H1 (cell line): ENCODE results near the gene GRM7. TPM values are rescaled to one million over a fixed set of nuclear protein-coding genes. Genes with fewer than 3 reads are reported as not detected.

Source experiments
- CTCF ChIA-PET: fragments of 300-600 bp; sonication (Branson Sonifier 250); formaldehyde crosslinking; loops from one replicate; lab custom pipeline; 2021; ENCODE audit not compliant: partially characterized antibody; lab: Charles Lee
- POLR2A ChIA-PET: fragments of 300-600 bp; sonication (Branson Sonifier 250); formaldehyde crosslinking; loops from one replicate; lab custom pipeline; 2021; ENCODE audit warnings: inconsistent platforms; ENCODE audit not compliant: partially characterized antibody; lab: Charles Lee
- DNase-seq, 2 experiments: peaks; one replicate each; pipeline versions ENCODE4 v3.0.0 to v3.0.0-alpha.2; 2010 to 2022; ENCODE audit warnings: low spot score in 2 of 2, low read depth in 1 of 2, mixed read lengths in 1 of 2
- FAIRE-seq: peaks from 2 replicates; lab custom pipeline; 2011; peaks lifted over from hg19 to GRCh38; lab: Jason Lieb, UNC
- H2AFZ ChIP-seq: 2 replicates; pipeline ENCODE4 v1.8.1; 2012; ENCODE audit warnings: low read length, inconsistent platforms
- H2AK5ac ChIP-seq: 2 replicates; pipeline ENCODE4 v1.6.1; 2013; ENCODE audit warnings: low read depth, low read length
- H2BK120ac ChIP-seq: replicated peaks from 2 replicates; pipeline ENCODE3; 2013; ENCODE audit warnings: low read depth, low read length, inconsistent platforms
- H2BK12ac ChIP-seq: 2 replicates; pipeline ENCODE4 v1.6.1; 2013; ENCODE audit warnings: low read depth, low read length
- H2BK15ac ChIP-seq: 2 replicates; pipeline ENCODE4 v1.6.1; 2013; ENCODE audit warnings: low read length
- H2BK20ac ChIP-seq: 2 replicates; pipeline ENCODE4 v1.6.1; 2013; ENCODE audit warnings: low read length
- H2BK5ac ChIP-seq: 2 replicates; pipeline ENCODE4 v1.6.1; 2013; ENCODE audit warnings: low read depth, low read length
- H3K14ac ChIP-seq: 2 replicates; pipeline ENCODE4 v1.6.1; 2013; ENCODE audit warnings: inconsistent platforms; ENCODE audit not compliant: insufficient read length
- H3K18ac ChIP-seq: 2 replicates; pipeline ENCODE4 v1.6.1; 2013; ENCODE audit warnings: low read length; ENCODE audit errors: extremely low read depth
- H3K23ac ChIP-seq: 2 replicates; pipeline ENCODE4 v1.6.1; 2013; ENCODE audit warnings: inconsistent platforms; ENCODE audit not compliant: insufficient read length
- H3K23me2 ChIP-seq: 2 replicates; pipeline ENCODE4 v1.6.1; 2013; ENCODE audit warnings: low read depth, low read length
- H3K27ac ChIP-seq: 2 replicates; pipeline ENCODE4 v1.6.1; 2011; ENCODE audit warnings: low read depth, low read length, inconsistent platforms
- H3K27me3 ChIP-seq, 4 experiments: replicated peaks in 1 of 4; 1 replicate in 1 of 4; 2 replicates in 3 of 4; pipeline versions ENCODE4 v1.6.1 to v1.8.1; 2011 to 2013; ENCODE audit warnings: low read length in 3 of 4, mild to moderate bottlenecking in 3 of 4, inconsistent platforms in 2 of 4, mixed read lengths in 2 of 4, moderate library complexity in 1 of 4; ENCODE audit not compliant: control insufficient read depth in 3 of 4, insufficient read depth in 3 of 4; ENCODE audit errors: extremely low read depth in 1 of 4
- H3K36me3 ChIP-seq, 4 experiments: 2 replicates each; pipeline versions ENCODE4 v1.6.1 to v1.8.1; 2011 to 2013; ENCODE audit warnings: mild to moderate bottlenecking in 4 of 4, low read length in 3 of 4, moderate library complexity in 2 of 4, control low read depth in 1 of 4, inconsistent platforms in 1 of 4; ENCODE audit not compliant: insufficient read depth in 4 of 4, control insufficient read depth in 2 of 4
- H3K4ac ChIP-seq: replicated peaks from 2 replicates; pipeline ENCODE3; 2013; ENCODE audit warnings: low read length, low read depth, mixed read lengths, inconsistent platforms; ENCODE audit not compliant: insufficient read length
- H3K4me1 ChIP-seq, 4 experiments: replicated peaks in 1 of 4; 1 replicate in 1 of 4; 2 replicates in 3 of 4; pipeline versions ENCODE4 v1.6.1 to v1.8.1; 2011 to 2013; ENCODE audit warnings: low read length in 3 of 4, inconsistent platforms in 2 of 4, mixed read lengths in 1 of 4; ENCODE audit not compliant: insufficient read depth in 4 of 4, control insufficient read depth in 3 of 4
- H3K4me2 ChIP-seq, 2 experiments: 2 replicates each; pipeline versions ENCODE4 v1.6.1 to v1.8.1; 2011 to 2013; ENCODE audit warnings: low read depth in 2 of 2, low read length in 2 of 2, control low read depth in 1 of 2, inconsistent platforms in 1 of 2, mild to moderate bottlenecking in 1 of 2; ENCODE audit not compliant: insufficient read depth in 1 of 2
- H3K4me3 ChIP-seq, 4 experiments: fragments of 200-600, 300-600 bp in 1 of 4; sonication (generic), shearing (Covaris generic), sonication (Bioruptor Twin) in 1 of 4; 2 replicates each; pipeline versions ENCODE4 v1.5.1 to v1.8.1; 2011 to 2016; ENCODE audit warnings: low read length in 4 of 4, low read depth in 3 of 4, control low read depth in 2 of 4, inconsistent platforms in 2 of 4, mild to moderate bottlenecking in 2 of 4, mixed read lengths in 1 of 4, moderate library complexity in 1 of 4; ENCODE audit not compliant: insufficient read depth in 2 of 4; ENCODE audit errors: extremely low read depth in 1 of 4
- H3K56ac ChIP-seq: replicated peaks from 2 replicates; pipeline ENCODE3; 2013; ENCODE audit warnings: low read depth, mild to moderate bottlenecking, mixed read lengths, low read length, inconsistent platforms; ENCODE audit not compliant: insufficient read length
- H3K79me1 ChIP-seq: 2 replicates; pipeline ENCODE4 v1.6.1; 2013; ENCODE audit warnings: low read depth, low read length, control low read depth
- H3K79me2 ChIP-seq, 2 experiments: 2 replicates each; pipeline versions ENCODE4 v1.6.1 to v1.8.1; 2012 to 2013; ENCODE audit warnings: low read length in 2 of 2, mild to moderate bottlenecking in 2 of 2, inconsistent platforms in 1 of 2; ENCODE audit not compliant: insufficient read depth in 2 of 2, control insufficient read depth in 1 of 2
- H3K9ac ChIP-seq, 4 experiments: replicated peaks in 1 of 4; 1 replicate in 1 of 4; 2 replicates in 3 of 4; pipeline versions ENCODE4 v1.6.1 to v1.8.1; 2011 to 2013; ENCODE audit warnings: low read depth in 3 of 4, low read length in 3 of 4, control low read depth in 2 of 4, mild to moderate bottlenecking in 2 of 4, moderate library complexity in 2 of 4, inconsistent platforms in 1 of 4; ENCODE audit errors: extremely low read depth in 1 of 4
- H3K9me3 ChIP-seq, 2 experiments: 2 replicates each; pipeline versions ENCODE4 v1.6.1 to v1.8.1; 2012 to 2013; ENCODE audit warnings: mild to moderate bottlenecking in 2 of 2, moderate library complexity in 2 of 2, control low read depth in 1 of 2, inconsistent platforms in 1 of 2, low read depth in 1 of 2, low read length in 1 of 2, mixed read lengths in 1 of 2; ENCODE audit not compliant: insufficient read depth in 2 of 2
- H4K20me1 ChIP-seq, 2 experiments: replicated peaks in 1 of 2; 2 replicates each; pipeline versions ENCODE3 to v1.8.1; 2011 to 2013; ENCODE audit warnings: inconsistent platforms in 2 of 2, low read length in 2 of 2, mild to moderate bottlenecking in 1 of 2; ENCODE audit not compliant: insufficient read depth in 2 of 2, control insufficient read depth in 1 of 2
- H4K5ac ChIP-seq: 2 replicates; pipeline ENCODE4 v1.6.1; 2013; ENCODE audit warnings: low read length, low read depth, mixed read lengths, inconsistent platforms; ENCODE audit not compliant: insufficient read length
- H4K8ac ChIP-seq: 2 replicates; pipeline ENCODE4 v1.8.0; 2013; ENCODE audit warnings: mild to moderate bottlenecking, moderate library complexity, low read length, inconsistent platforms; ENCODE audit not compliant: insufficient read depth; ENCODE audit errors: extremely low read depth
- H4K91ac ChIP-seq: replicated peaks from 2 replicates; pipeline ENCODE3; 2013; ENCODE audit warnings: low read length, mixed read lengths, inconsistent platforms; ENCODE audit not compliant: insufficient read length
- HDAC6 ChIP-seq: IDR thresholded peaks from one replicate; pipeline ENCODE4 v1.7.1; 2012; ENCODE audit warnings: low read depth, mild to moderate bottlenecking, inconsistent platforms, low read length, moderate library complexity
- SP4 ChIP-seq: IDR thresholded peaks from 2 replicates; pipeline ENCODE4 v1.6.1; 2012; ENCODE audit warnings: low read length, inconsistent platforms
- WGBS, 2 experiments: shearing (Covaris generic) in 1 of 2; methylation state at CpG; one replicate each; pipeline versions ENCODE4 v1.1.6 to v1.1.7; 2013 to 2015; ENCODE audit warnings: low lambda C conversion rate in 2 of 2, mixed read lengths in 2 of 2, inconsistent platforms in 1 of 2, low coverage in 1 of 2, missing lambda C conversion rate in 1 of 2; ENCODE audit not compliant: insufficient replicate concordance in 2 of 2, insufficient coverage in 1 of 2, insufficient read length in 1 of 2; ENCODE audit errors: extremely low coverage in 1 of 2, missing lambda C conversion rate in 1 of 2; 5-methylcytosine and 5-hydroxymethylcytosine counted together
- polyA plus RNA-seq, 7 experiments: library from polyadenylated mRNA; depleted of rRNA in 3 of 7; stranded (reverse) in 5 of 7; unstranded in 2 of 7; fragments of >200 nt in 5 of 7; fragments of 200-250 nt in 2 of 7; gene quantifications; 1 replicate in 5 of 7; 2 replicates in 1 of 7; 4 replicates in 1 of 7; pipeline versions ENCODE4 v1.2.1 to v1.2.3, GENCODE V29; 2011 to 2013; ENCODE audit warnings: missing spikeins in 2 of 7, mixed read lengths in 2 of 7
- total RNA-seq: library from RNA; stranded (reverse); fragmentation: NEBNext Ultra II Directional; extraction: Animal tissue kit (Norgen Biotek cat#: 25700); gene quantifications from 2 replicates; pipeline ENCODE4 v1.2.1, GENCODE V29; 2021

The GRM7 gene
- total and polyA plus RNA-seq, 2 of the 8 experiments (the other 6 are each of a cell fraction or from before 2014, with no cell fraction given), result 0.17 to 0.24 TPM

GRCh38 chr3:7275396-7275795 is 414.5 kb downstream of the GRM7 start:
- H3K79me2 ChIP-seq, result no peaks in the 10 kb centered on the region
- H3K56ac ChIP-seq, result no peak overlapping the region
- FAIRE-seq (no peak), DNase-seq (no peak)
- no peaks in the 10 kb centered on the region for H3K36me3 ChIP-seq
- H4K8ac ChIP-seq, result no peak overlapping the region
- H3K4me2 ChIP-seq, result no peak overlapping the region
- no peak overlapping the region for H3K9ac ChIP-seq
- no peak overlapping the region for H3K14ac ChIP-seq
- no peak overlapping the region for H2AK5ac ChIP-seq
- H3K27ac ChIP-seq, result no peak overlapping the region
- no peak overlapping the region for H4K5ac ChIP-seq
- no peak overlapping the region for H2AFZ ChIP-seq
- TF ChIP-seq SP4, result no peak
- TF ChIP-seq HDAC6, result no peak
- H2BK15ac ChIP-seq, result no peak overlapping the region
- no peak overlapping the region for H3K4ac ChIP-seq
- no peak overlapping the region for H3K23ac ChIP-seq
- POLR2A ChIA-PET, result no interaction called here
- no peak overlapping the region for H4K91ac ChIP-seq
- no peaks in the 10 kb centered on the region for H3K23me2 ChIP-seq
- no peak overlapping the region for H2BK5ac ChIP-seq
- no peak overlapping the region for H2BK12ac ChIP-seq
- 83% methylated on average over 2 of the region's 2 CpGs; no CpG with 5 or more reads in 1 of the 2 experiments for WGBS, 2 experiments
- no peaks in the 10 kb centered on the region; a peak in 1 of 4 replicates for H3K9me3 ChIP-seq
- no peaks in the 10 kb centered on the region for H4K20me1 ChIP-seq
- H2BK120ac ChIP-seq, result no peak overlapping the region
- no peaks in the 10 kb centered on the region for H3K27me3 ChIP-seq
- H3K18ac ChIP-seq, result no peak overlapping the region
- H3K79me1 ChIP-seq, result no peaks in the 10 kb centered on the region; the same call in 1 of the 2 replicates
- H3K4me1 ChIP-seq, result no peaks in the 10 kb centered on the region
- no peak overlapping the region for H3K4me3 ChIP-seq
- no peak overlapping the region for H2BK20ac ChIP-seq
- CTCF ChIA-PET, result interaction anchor here (1.1 kb wide), 1 partner anchor 9 kb away, joined by 4 read pairs; no protein-coding TSS in a partner anchor
